Umbilical cord (tissue), 2 donors: ENCODE data around the gene GRHPR. TPM values are rescaled to one million over a fixed set of nuclear protein-coding genes. Genes with fewer than 3 reads are reported as not detected.
"Not testable (repeated sequence)": the region's sequence is repeated elsewhere in the genome, so short reads cannot be mapped to it uniquely, and the experiment has no call there.

ENCODE experiments used
- DNase-seq: peaks from one replicate; pipeline ENCODE4 v3.0.0-alpha.2; 2015; ENCODE audit warnings: low spot score
- total RNA-seq: library from RNA; depleted of rRNA; stranded (reverse); fragments of >200 nt; gene quantifications from one replicate; pipeline ENCODE4 v1.2.3, GENCODE V29; 2014; ENCODE audit warnings: low replicate concordance; ENCODE audit not compliant: insufficient read depth

Gene GRHPR
- total RNA-seq, 1 donor from 2014 or later = 66.0 TPM

DNA sequence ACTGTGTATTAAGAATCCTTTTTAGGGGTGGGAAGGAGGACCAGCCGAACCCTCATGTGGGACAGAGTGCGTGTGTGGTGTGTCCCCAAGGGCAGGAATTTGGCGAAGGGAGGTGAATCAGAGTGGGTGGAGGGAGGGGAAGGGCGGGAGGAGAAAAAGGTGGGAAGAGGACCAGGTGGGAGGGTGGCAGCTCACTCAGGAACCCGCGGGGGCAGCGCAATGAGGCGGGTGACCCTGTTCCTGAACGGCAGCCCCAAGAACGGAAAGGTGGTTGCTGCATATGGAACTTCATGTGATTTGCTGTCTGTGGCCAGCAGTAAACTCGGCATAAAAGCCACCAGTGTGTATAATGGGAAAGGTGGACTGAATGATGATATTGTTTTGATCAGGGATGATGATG lies 54.4 kb downstream of the GRHPR start:
- DNase-seq = no peak

DNA sequence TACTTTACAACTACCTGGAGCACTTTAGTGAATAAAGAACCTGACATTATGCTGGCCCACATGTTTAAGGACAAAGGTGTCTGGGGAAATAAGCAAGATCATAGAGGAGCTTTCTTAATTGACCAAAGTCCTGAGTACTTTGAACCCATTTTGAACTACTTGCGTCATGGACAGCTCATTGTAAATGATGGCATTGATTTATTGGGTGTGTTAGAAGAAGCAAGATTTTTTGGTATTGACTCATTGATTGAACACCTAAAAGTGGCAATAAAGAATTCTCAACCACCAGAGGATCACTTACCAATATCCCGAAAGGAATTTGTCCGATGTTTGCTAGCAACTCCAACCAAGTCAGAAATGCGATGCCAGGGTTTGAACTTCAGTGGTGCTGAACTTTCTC lies 54.9 kb downstream of the GRHPR start:
- DNase-seq = not testable (repeated sequence)

DNA sequence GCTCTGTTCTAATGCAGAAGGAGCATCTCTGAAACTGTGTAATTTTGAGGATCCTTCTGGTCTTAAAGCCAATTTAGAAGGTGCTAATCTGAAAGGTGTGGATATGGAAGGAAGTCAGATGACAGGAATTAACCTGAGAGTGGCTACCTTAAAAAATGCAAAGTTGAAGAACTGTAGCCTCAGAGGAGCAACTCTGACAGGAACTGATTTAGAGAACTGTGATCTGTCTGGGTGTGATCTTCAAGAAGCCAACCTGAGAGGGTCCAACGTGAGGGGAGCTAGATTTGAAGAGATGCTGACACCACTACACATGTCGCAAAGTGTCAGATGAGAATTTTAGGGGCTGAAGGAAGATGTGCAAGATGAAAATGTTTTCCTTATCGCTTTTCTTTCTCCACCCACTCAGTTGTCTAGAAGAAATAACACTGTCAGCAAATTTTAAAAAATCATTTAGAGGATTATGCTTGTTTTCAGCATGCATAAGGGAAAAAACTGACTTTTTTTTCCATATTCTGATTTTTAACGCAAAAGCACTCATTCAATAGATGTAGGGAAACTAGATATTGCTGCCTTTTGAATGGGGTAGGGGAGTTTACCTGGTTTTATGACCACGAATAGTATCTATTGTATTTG lies 55.6 kb downstream of the GRHPR start:
- not testable (repeated sequence) for DNase-seq

DNA sequence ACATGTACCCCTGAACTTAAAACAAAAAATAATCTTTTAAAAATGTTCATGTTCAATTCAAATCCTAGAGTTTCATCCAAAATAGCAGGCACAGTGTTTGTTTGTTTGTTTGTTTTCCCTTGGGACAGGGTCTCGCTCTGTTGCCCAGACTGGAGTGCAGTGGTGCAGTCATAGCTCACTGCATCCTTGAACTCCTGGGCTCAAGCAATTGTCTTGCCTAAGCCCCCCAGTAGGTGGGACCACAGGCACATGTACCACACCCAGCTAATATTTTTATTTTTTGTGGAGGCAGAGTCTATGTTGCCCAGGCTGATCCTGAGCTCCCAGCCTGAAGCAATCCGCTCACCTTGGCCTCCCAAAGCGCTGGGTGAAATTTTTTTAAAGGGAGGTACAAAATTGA lies 58.3 kb downstream of the GRHPR start:
- no peak for DNase-seq

DNA sequence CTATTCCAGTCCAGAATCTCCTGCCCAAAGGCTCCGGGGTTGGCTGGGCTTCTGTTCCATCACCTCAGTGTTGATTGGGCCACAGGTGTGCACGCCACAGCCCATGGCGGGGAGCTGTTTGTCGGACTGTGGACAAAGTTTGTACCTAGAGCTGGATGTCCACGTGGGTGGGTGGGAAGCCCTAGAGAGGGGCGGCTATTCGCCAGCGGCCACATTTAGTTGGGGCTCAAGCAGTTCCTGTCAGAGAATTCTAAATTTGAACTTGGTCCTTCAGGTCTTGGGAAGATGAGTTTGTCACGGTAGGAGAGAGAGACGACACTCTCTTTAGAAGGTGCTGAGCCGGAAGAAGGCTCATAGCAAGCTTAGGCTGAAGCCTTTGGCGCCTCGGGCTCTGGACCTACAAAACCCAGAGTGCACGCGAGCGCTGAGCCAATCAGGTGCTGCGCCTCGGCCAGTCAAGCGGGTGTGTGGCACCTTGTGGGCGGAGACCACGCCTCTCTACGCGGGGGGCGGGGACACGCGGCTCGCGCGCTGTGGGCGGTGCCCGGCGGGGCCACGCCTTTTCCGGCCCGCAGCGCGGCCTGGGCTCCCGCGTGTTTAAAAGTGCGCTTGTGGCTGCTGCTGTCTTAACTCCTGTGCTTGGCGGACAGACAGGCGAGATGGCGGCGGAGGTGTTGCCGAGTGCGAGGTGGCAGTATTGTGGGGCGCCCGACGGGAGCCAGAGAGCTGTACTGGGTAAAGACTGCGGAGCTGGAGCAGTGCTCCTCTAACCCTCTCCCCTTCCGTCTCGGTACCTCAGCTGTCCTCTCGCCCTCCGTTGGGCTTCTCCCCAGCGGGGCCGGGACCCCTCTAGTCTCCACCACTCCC lies 63.1 kb downstream of the GRHPR start, which contains the start of gene POLR1E:
TSS of gene POLR1E (plus strand) at position 560 of the 867 bp plus-strand sequence. CDS start at position 660, 100 bp downstream.
- peak; percentile 93 for DNase-seq

DNA sequence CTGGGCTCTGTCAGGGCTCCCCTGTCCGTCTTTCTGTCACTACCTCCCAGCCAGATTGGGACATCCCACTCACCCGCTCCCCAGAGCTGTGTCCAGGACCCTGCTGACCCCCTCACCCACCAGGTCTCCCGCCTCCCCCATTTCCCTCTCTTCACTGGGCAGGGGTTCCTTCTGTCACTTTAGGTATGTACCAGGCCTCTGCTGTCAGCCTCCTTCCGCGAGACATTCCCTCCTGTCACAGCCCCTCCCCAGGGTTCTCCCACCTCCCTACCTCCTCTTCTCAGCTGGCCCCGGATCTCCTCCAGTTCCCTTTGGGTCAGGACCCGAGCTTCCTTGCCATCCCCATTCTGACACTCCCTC lies 63.7 kb downstream of the GRHPR start:
- no peak for DNase-seq

Other genes starting within 250 kb of the GRHPR start
- gene ZBTB5, start 42.8 kb downstream of the GRHPR start, total RNA-seq = 14.7 TPM
- gene POLR1E, start 63.3 kb downstream of the GRHPR start, total RNA-seq = 34.7 TPM
- gene FBXO10, start 153.7 kb downstream of the GRHPR start, total RNA-seq = 5.3 TPM
- 147 TPM for gene TOMM5, start 169.9 kb downstream of the GRHPR start, total RNA-seq
- 2.9 TPM for gene FRMPD1, start 228.3 kb downstream of the GRHPR start, total RNA-seq